Measurements from ENCODE around the gene AKAP8.
A peak's percentile ranks its signal among the peaks of the same experiment; 100 is the strongest.
"Not testable (repeated sequence)": the region's sequence is repeated elsewhere in the genome, so short reads cannot be mapped to it uniquely, and the experiment has no call there.

AKAP8 gene

GRCh38 chr19:15372470-15372869 is 7.1 kb downstream of the AKAP8 start:
- DNase-seq (ENCODE audit: low spot score) = no peak

GRCh38 chr19:15371786-15372380 is 7.7 kb downstream of the AKAP8 start:
- no peak for DNase-seq (ENCODE audit: low spot score)

- DNase-seq (ENCODE audit: low spot score) = no peak
Observed at GRCh38 chr19:15371119-15371518, 8.5 kb downstream of the AKAP8 start.

- DNase-seq (ENCODE audit: low spot score) = no peak
Observed at GRCh38 chr19:15369594-15369891, 10.0 kb downstream of the AKAP8 start.

GRCh38 chr19:15368798-15369593 is 10.6 kb downstream of the AKAP8 start:
- no peak for DNase-seq (ENCODE audit: low spot score)

- no peak for DNase-seq (ENCODE audit: low spot score)
Observed at GRCh38 chr19:15368051-15368632, 11.4 kb downstream of the AKAP8 start.

GRCh38 chr19:15367439-15367838 is 12.1 kb downstream of the AKAP8 start:
- no peak for DNase-seq (ENCODE audit: low spot score)

- no peak for DNase-seq (ENCODE audit: low spot score)
Observed at GRCh38 chr19:15365264-15365663, 14.3 kb downstream of the AKAP8 start.

GRCh38 chr19:15363791-15364190 is 15.8 kb downstream of the AKAP8 start:
- not testable (repeated sequence) for DNase-seq (ENCODE audit: low spot score)

- not testable (repeated sequence) for DNase-seq (ENCODE audit: low spot score)
Observed at GRCh38 chr19:15363048-15363447, 16.5 kb downstream of the AKAP8 start.

GRCh38 chr19:15360015-15360414 is 19.6 kb downstream of the AKAP8 start:
- DNase-seq (ENCODE audit: low spot score) = not testable (repeated sequence)

GRCh38 chr19:15358918-15359317 is 20.7 kb downstream of the AKAP8 start:
- DNase-seq (ENCODE audit: low spot score) = no peak

- no peak for DNase-seq (ENCODE audit: low spot score)
Observed at GRCh38 chr19:15357906-15358305, 21.7 kb downstream of the AKAP8 start.

GRCh38 chr19:15354566-15355296 is 24.9 kb downstream of the AKAP8 start:
- no peak for DNase-seq (ENCODE audit: low spot score)

GRCh38 chr19:15353908-15354307 is 25.7 kb downstream of the AKAP8 start:
- no peak for DNase-seq (ENCODE audit: low spot score)

- DNase-seq (ENCODE audit: low spot score) = not testable (repeated sequence)
Observed at GRCh38 chr19:15352535-15352934, 27.1 kb downstream of the AKAP8 start.

GRCh38 chr19:15341328-15341727 is 38.3 kb downstream of the AKAP8 start:
- DNase-seq (ENCODE audit: low spot score) = not testable (repeated sequence)

GRCh38 chr19:15340086-15340485 is 39.5 kb downstream of the AKAP8 start:
- DNase-seq (ENCODE audit: low spot score) = no peak

- no peak for DNase-seq (ENCODE audit: low spot score)
Observed at GRCh38 chr19:15337202-15337601, 42.4 kb downstream of the AKAP8 start.

GRCh38 chr19:15335992-15336391 is 43.6 kb downstream of the AKAP8 start:
- DNase-seq (ENCODE audit: low spot score) = not testable (repeated sequence)

GRCh38 chr19:15332311-15332996 is 47.1 kb downstream of the AKAP8 start, which contains the start of gene BRD4:
TSS of gene BRD4 (minus strand) at chr19:15332539. CDS start at chr19:15273099, 59,440 bp downstream.
- DNase-seq (ENCODE audit: low spot score) = peak; percentile 86
